GM18868 (cell line): Measurements from ENCODE around the gene KIAA0753.
"Not testable (repeated sequence)": the region's sequence is repeated elsewhere in the genome, so short reads cannot be mapped to it uniquely, and the experiment has no call there.

Experiments used
- ATAC-seq: cut with Tn5 transposase; IDR thresholded peaks from one replicate; pipeline ENCODE4 v1.9.1; 2021; ENCODE audit warnings: mild to moderate bottlenecking, moderate library complexity; ENCODE audit not compliant: unreplicated experiment

The KIAA0753 gene

GRCh38 chr17:6603744-6604325 lies 36.7 kb downstream of the KIAA0753 start:
- no peak for ATAC-seq

- no peak for ATAC-seq
These were observed 38.4 kb downstream of the KIAA0753 start for GRCh38 chr17:6602141-6602540.

GRCh38 chr17:6599364-6599763 lies 41.1 kb downstream of the KIAA0753 start:
- ATAC-seq = no peak

- ATAC-seq = no peak
These were observed 42.8 kb downstream of the KIAA0753 start for GRCh38 chr17:6597727-6598126.

GRCh38 chr17:6596941-6597340 lies 43.6 kb downstream of the KIAA0753 start:
- ATAC-seq = no peak

GRCh38 chr17:6596511-6596910 lies 44.0 kb downstream of the KIAA0753 start:
- no peak for ATAC-seq

- ATAC-seq = no peak
These were observed 44.4 kb downstream of the KIAA0753 start for GRCh38 chr17:6596081-6596480.

- ATAC-seq = not testable (repeated sequence)
These were observed 47.1 kb downstream of the KIAA0753 start for GRCh38 chr17:6593371-6593770.

- no peak for ATAC-seq
These were observed 48.3 kb downstream of the KIAA0753 start for GRCh38 chr17:6592173-6592572.

GRCh38 chr17:6591599-6592158 lies 48.8 kb downstream of the KIAA0753 start:
- no peak for ATAC-seq

GRCh38 chr17:6589266-6589946 lies 51.1 kb downstream of the KIAA0753 start:
- ATAC-seq = no peak

GRCh38 chr17:6588165-6588564 lies 52.3 kb downstream of the KIAA0753 start:
- ATAC-seq = no peak

- no peak for ATAC-seq
These were observed 53.2 kb downstream of the KIAA0753 start for GRCh38 chr17:6587310-6587709.

GRCh38 chr17:6583411-6583810 lies 57.1 kb downstream of the KIAA0753 start:
- no peak for ATAC-seq

- no peak for ATAC-seq
These were observed 59.9 kb downstream of the KIAA0753 start for GRCh38 chr17:6580625-6581024.

- no peak for ATAC-seq
These were observed 62.0 kb downstream of the KIAA0753 start for GRCh38 chr17:6578491-6578890.

- no peak for ATAC-seq
These were observed 62.7 kb downstream of the KIAA0753 start for GRCh38 chr17:6577686-6578263.

GRCh38 chr17:6576038-6576785 lies 64.3 kb downstream of the KIAA0753 start:
- ATAC-seq = no peak

GRCh38 chr17:6575596-6575988 lies 64.9 kb downstream of the KIAA0753 start:
- ATAC-seq = no peak

- peak; percentile 66 for ATAC-seq
These were observed 65.6 kb downstream of the KIAA0753 start for GRCh38 chr17:6574687-6575595.
